ENCODE measurements around the gene KRT2.

The KRT2 gene

GRCh38 chr12:52660934-52661499 is 9.0 kb upstream of the KRT2 start:
- H3K4me3 ChIP-seq (ENCODE audit: low read length), result no peak overlapping the region
- no peak for TF ChIP-seq CTCF (conservative IDR thresholded peaks at IDR 0.05; ENCODE audit: low read length)
- DNase-seq (ENCODE audit: low read depth), result no peak

- no peak for TF ChIP-seq CTCF (conservative IDR thresholded peaks at IDR 0.05; ENCODE audit: low read length)
- no peak for DNase-seq (ENCODE audit: low read depth)
- no peak overlapping the region for H3K4me3 ChIP-seq (ENCODE audit: low read length)
These were observed 7.9 kb upstream of the KRT2 start for GRCh38 chr12:52659951-52660350.

- TF ChIP-seq CTCF (conservative IDR thresholded peaks at IDR 0.05; ENCODE audit: low read length), result no peak
- H3K4me3 ChIP-seq (ENCODE audit: low read length), result no peak overlapping the region
- DNase-seq (ENCODE audit: low read depth), result no peak
These were observed 7.4 kb upstream of the KRT2 start for GRCh38 chr12:52659395-52659794.

- no peak overlapping the region for H3K4me3 ChIP-seq (ENCODE audit: low read length)
- TF ChIP-seq CTCF (conservative IDR thresholded peaks at IDR 0.05; ENCODE audit: low read length), result no peak
- DNase-seq (ENCODE audit: low read depth), result no peak
These were observed 6.2 kb upstream of the KRT2 start for GRCh38 chr12:52658196-52658595.

- no peak for TF ChIP-seq CTCF (conservative IDR thresholded peaks at IDR 0.05; ENCODE audit: low read length)
- H3K4me3 ChIP-seq (ENCODE audit: low read length), result no peak overlapping the region
- no peak for DNase-seq (ENCODE audit: low read depth)
These were observed 5.4 kb upstream of the KRT2 start for GRCh38 chr12:52657250-52657902.

GRCh38 chr12:52656616-52657015 is 4.6 kb upstream of the KRT2 start:
- H3K4me3 ChIP-seq (ENCODE audit: low read length), result no peak overlapping the region
- DNase-seq (ENCODE audit: low read depth), result no peak
- TF ChIP-seq CTCF (conservative IDR thresholded peaks at IDR 0.05; ENCODE audit: low read length), result no peak

GRCh38 chr12:52655720-52656124 is 3.7 kb upstream of the KRT2 start:
- DNase-seq (ENCODE audit: low read depth), result no peak
- no peak overlapping the region for H3K4me3 ChIP-seq (ENCODE audit: low read length)
- no peak for TF ChIP-seq CTCF (conservative IDR thresholded peaks at IDR 0.05; ENCODE audit: low read length)
